Glomerular visceral epithelial cell (primary cell): Measurements from ENCODE around the gene CENPT.

Experiments used
- DNase-seq: peaks from one replicate; pipeline ENCODE4 v3.0.0-alpha.2; 2016; ENCODE audit errors: extremely low spot score

Gene CENPT, protein sequence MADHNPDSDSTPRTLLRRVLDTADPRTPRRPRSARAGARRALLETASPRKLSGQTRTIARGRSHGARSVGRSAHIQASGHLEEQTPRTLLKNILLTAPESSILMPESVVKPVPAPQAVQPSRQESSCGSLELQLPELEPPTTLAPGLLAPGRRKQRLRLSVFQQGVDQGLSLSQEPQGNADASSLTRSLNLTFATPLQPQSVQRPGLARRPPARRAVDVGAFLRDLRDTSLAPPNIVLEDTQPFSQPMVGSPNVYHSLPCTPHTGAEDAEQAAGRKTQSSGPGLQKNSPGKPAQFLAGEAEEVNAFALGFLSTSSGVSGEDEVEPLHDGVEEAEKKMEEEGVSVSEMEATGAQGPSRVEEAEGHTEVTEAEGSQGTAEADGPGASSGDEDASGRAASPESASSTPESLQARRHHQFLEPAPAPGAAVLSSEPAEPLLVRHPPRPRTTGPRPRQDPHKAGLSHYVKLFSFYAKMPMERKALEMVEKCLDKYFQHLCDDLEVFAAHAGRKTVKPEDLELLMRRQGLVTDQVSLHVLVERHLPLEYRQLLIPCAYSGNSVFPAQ

DNA sequence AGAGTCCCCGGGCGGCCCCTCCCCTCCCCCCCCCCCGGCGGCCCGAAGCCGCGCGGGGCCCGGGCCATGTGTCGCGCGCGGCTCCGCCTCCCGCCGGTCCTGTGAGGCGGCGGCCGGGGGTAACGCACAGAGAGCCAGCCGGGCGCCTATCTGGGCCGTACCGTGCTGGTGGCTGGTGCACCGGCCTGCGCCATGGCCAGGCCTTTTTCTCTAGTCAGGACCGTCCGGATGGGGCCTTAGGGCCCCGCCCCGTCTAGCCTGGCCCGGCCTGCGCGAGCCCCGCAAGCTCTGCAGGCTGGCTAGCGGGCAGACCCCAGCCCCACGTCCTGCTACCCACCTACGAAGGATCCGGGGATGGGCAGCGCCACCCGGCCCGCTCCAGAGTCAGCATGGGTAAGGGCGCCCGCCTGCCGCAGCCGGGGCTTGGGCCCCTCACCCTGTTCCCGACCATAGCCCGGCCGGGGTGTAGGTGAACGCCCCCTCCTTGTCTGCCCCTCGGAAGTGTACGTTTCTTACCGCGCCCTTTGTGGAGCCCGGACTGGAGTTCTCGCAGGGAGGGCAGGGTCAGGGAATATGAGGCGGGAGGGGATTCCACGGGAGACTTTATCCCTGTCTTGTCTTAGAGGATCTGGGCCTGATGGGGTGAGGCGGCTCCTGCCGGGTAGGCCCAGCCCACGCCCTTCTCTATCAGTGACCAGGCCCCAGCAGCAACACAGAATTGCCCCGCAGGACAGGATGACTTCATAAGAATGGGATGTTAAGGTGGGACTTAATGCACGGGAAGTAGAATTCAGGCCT lies at the start of gene CENPT:
Gene CENPT (minus strand): TSS at position 630 of the 798 bp plus-strand sequence. CDS start 13,834 bp downstream, outside the sequence.
- DNase-seq, result peak; percentile 77

DNA sequence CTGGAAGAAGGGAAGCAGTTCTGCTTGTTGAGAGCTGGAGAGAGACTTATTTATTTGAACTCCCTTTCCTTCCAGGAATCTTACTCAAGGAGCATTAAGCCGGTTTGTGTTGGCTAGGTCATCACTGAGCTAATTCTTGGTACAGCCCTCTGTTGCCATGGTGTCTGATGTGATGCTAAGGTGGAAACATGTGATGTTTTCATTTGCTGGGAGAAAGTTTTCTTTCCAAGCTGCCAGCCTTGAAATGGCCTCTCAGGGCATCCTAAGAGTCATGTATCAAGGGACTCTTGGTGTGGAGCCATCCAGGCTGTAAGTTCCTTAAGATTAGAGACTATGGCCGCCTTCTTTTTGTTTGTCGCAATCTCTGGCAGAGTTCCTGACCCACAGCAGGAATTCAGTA lies 49.7 kb upstream of the CENPT start:
- no peak for DNase-seq

DNA sequence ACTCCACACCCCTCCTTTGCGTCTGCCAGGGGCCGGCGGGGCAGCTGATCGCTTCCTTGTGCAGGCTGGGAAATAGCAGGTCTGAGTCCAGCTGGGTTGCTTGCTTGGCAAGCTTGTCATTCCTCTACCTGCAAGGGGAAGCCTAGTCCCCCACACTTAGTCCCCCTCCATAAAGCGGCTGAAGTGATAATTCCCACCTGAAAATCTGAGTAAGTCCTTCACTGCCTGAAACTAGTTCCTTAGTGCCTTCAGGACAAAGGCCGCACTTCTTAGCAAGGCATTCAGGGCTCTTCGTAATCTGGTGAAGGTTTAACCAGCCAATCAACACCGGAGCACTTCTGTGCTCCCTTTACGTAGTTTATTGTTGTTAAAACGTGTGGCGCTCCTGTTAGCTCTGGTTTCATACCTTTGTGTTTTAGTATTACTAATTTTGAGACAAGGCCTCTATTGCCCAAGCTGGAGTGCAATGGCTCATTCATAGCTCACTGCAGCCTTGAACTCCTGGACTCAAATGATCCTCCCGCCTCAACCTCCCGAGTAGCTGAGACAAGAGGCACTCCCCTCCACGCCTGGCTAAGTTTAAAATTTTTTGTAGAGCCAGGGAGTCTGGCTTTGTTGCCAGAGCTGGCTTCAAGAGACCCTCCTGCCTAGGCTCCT lies 46.4 kb upstream of the CENPT start:
- DNase-seq, result peak; percentile 20

DNA sequence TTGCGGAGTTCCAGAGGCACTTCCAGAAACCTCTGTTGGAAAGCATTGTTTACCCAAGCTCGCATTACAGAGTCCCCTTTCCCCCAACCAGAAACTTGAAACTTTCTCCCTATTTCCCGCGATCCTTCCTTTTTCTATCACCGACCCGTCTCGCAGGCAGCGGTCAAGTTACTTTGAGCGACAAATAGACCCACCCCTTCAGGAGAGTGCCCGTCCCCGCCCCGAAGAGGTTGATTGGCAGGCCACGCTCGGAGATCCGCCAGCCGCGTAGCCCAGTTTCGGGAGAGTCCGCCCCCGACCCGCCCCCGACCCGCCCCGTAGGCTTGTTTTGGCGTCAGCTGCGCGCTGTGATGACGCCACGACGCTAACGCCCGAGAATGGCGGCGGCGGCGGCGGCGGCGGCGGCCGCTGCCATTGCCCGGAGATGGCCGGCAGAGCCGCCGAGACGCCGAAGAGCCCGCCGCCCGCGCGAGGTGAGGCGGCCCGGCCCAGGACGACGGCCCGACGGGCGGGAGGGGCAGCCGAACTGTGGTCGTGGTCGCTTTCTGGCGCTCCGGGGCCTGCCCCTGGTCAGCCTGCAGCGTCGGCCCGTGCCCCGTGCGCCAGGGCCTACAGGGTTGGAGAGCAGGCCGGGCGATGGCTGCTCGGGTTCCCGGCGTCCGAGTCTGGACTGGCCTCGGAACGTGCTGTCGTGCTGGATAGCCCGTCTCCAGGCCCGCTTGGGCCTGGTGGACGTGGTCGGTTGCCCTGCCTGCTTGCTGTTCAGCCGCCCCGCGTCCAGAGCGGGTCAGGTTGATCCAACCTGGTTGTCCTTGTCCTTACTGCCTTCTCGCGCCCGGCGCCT lies 45.6 kb upstream of the CENPT start, which contains the start of gene PSKH1:
Gene PSKH1 (plus strand): TSS at position 356 of the 844 bp plus-strand sequence. CDS start 15,496 bp downstream, outside the sequence.
- DNase-seq, result peak; percentile 94

DNA sequence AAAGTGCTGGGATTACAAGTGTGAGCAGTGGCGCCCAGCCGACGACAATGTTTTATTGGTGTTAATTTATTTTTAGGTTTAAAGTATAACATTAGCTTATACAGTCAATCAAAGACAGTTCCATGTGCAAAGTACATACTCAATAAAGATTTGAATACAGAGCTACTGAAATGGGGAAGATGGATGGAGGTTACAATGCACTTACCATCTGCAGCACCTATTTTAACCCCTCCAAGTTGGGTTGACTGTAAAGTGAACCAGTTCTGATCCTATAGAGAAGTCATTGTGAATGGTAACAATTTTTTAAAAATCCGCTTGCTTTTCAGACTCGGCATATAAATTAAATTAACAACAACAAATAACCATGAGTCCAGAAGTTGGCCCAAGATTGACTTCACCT lies 44.9 kb upstream of the CENPT start:
- DNase-seq, result no peak

DNA sequence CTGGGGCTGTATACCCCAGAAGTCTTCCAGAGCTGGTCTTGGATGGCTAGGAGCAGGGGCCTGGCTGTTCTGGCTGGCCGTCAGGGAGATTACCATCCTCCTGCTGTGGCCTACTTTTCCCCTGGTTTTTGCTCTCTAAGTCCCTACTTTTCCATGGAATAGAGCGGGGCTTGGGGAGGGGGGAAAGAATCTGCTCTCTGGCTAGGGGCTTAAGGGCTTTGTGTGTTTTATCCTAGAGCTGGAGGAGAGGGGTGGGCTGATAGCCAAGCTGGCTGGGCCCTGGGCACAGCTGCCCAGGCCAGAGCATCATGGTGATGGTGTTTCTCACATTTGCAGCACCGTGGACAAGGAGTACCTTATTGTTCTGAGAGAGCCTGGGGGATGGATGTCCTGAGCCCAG lies 40.8 kb upstream of the CENPT start:
- DNase-seq, result no peak

DNA sequence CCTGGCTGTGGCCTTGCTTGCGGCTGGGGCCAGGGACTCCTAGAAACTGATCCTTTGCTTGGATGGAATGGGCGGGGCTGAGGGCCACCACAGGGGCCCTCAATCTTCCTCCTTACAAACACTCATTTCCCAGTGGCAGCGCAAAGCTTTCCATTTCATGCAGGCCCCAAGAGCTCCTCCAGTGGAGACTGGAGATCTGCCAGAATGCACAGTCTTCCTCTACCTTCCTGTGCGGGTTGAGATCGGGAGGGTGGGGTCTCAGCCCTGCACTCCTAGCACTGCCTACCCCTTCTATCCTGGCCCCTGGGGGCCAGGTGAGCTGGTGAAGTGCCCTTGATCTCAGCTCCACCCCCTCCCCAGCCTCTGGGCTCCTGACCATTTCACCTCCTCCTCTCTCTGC lies 38.9 kb upstream of the CENPT start:
- no peak for DNase-seq

DNA sequence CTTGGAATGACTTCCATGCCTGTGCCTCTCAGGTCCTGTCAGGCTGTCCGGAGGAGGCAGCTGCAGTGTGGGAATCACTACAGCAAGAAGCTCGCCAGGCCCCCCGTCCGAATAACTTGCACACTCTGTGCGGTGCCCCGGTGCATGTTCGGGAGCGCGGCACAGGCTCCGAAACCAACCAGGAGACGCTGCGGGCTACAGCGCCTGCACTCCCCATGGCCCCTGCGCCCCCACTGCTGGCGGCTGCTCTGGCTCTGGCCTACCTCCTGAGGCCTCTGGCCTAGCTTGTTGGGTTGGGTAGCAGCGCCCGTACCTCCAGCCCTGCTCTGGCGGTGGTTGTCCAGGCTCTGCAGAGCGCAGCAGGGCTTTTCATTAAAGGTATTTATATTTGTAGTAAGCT lies 38.5 kb upstream of the CENPT start:
- no peak for DNase-seq

DNA sequence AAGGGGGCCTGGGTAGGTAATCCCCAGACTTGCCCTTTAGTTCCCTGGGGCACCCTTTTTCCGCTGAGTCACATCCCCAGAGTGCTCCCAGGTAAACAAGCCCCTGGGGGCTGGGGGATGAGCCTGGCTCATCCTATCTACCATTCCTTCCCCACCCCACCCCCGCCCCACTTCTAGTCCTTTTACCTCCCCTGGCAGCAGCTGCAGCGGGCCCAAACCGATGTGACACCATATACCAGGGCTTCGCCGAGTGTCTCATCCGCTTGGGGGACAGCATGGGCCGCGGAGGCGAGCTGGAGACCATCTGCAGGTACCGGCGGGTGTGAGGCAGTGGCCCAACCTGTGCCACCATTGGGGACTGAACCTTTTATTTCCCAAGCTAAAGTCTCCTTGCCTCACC lies 38.1 kb upstream of the CENPT start:
- DNase-seq, result no peak

DNA sequence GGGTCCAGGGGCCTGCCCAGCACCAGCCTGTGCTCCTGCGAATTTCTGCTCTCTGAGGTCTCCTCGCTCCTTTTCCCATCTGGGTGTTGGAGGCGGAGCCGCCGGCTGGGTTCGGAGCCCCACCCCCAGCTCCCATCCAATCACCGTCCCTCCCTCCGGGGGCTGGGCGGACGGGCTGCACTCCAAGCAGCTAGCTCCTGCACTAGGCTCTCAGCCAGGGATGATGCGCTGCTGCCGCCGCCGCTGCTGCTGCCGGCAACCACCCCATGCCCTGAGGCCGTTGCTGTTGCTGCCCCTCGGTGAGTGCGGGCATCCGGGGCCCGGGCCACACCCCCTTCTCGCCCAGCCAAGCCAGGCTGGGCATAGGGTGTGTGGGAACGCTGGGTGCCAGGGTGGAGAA lies 37.2 kb upstream of the CENPT start, which contains the start of gene NRN1L:
Gene NRN1L (plus strand): TSS at position 202 of the 400 bp plus-strand sequence. CDS start 19 bp downstream, at position 221.
- DNase-seq, result no peak

DNA sequence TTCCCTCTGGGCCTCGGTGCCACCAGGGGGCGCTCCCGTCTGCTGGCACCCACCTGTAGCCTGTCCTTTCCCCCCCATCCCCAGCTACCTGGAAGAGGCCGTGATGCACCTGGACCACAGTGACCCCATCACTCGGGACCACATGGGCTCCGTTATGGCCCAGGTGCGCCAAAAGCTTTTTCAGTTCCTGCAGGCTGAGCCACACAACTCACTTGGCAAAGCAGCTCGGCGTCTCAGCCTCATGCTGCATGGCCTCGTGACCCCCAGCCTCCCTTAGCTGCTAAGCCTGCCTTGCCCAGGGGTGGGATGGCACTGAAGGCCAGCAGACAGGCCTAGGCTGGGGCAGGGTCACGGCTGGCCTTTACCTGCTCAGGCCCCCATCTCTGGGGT lies 36.4 kb upstream of the CENPT start:
- peak; percentile 43 for DNase-seq

DNA sequence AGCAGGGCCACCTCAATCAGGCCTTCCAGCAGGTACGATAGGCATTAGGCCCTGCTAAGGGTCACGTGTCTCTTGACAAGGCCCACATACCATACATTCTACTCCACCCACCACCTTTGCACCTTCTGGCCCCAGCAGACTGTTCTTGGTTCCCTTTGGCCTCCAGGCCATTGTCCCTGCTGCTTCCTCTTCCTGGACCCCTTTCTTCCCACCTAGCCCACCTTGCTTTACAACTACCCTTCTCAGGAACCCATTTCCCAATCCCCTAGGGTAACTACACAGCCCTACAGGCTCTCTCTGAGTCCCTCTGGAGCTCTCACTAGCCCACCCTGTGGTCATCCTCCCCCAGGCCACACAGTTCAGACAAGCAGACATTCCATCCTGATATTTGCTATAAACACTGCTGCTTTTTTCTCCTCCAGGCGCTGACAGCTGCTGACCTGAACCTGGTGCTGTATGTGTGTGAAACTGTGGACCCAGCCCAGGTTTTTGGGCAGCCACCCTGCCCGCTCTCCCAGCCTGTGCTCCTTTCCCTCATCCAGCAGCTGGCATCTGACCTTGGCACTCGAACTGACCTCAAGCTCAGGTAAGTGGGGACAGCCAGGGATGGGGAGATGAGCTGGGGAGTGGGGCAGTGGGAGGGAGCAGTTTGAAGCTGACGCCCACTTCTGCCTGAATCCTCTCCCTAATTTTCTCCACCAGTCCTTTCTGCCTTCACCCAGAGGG lies 35.8 kb upstream of the CENPT start:
- DNase-seq, result no peak

DNA sequence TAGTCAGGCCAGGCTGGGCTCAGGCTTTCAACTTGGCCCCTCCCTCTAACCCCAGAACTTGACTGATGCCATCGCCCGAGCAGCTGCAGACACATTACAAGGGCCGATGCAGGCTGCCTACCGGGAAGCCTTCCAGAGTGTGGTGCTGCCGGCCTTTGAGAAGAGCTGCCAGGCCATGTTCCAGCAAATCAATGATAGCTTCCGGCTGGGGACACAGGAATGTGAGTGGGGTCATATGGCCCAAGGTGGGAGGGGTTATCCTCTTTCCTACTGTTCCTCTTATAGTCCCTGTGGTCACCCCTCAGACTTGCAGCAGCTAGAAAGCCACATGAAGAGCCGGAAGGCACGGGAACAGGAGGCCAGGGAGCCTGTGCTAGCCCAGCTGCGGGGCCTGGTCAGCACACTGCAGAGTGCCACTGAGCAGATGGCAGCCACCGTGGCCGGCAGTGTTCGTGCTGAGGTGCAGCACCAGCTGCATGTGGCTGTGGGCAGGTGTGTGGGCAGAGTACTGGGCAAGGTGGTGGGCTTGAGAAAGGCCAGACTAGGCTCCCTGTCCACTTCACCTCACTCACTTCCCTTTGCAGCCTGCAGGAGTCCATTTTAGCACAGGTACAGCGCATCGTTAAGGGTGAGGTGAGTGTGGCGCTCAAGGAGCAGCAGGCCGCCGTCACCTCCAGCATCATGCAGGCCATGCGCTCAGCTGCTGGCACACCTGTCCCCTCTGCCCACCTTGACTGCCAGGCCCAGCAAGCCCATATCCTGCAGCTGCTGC lies 35.1 kb upstream of the CENPT start:
- DNase-seq, result no peak

DNA sequence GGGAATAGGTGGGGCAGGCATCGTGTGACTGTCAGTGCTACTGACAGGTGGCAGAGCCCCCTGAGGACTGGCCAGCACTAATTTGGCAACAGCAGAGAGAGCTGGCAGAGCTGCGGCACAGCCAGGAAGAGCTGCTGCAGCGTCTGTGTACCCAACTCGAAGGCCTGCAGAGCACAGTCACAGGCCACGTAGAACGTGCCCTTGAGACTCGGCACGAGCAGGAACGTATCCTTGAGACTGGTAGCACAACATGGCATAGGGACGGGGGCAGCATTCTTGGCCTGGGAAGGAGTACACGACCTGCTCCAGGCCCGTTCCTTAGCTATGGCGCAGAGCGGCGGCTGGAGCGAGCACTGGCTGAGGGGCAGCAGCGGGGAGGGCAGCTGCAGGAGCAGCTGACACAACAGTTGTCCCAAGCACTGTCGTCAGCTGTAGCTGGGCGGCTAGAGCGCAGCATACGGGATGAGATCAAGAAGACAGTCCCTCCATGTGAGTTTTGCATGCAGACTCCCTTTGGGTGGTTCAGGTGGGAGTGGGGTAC lies 34.2 kb upstream of the CENPT start:
- no peak for DNase-seq

DNA sequence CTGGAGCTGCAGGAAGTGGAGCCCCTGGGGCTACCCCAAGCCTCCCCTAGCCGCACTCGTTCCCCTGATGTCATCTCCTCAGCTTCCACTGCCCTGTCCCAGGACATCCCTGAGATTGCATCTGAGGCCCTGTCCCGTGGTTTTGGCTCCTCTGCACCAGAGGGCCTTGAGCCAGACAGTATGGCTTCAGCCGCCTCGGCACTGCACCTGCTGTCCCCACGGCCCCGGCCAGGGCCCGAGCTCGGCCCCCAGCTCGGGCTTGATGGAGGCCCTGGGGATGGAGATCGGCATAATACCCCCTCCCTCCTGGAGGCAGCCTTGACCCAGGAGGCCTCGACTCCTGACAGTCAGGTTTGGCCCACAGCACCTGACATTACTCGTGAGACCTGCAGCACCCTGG lies 33.1 kb upstream of the CENPT start:
- no peak for DNase-seq

DNA sequence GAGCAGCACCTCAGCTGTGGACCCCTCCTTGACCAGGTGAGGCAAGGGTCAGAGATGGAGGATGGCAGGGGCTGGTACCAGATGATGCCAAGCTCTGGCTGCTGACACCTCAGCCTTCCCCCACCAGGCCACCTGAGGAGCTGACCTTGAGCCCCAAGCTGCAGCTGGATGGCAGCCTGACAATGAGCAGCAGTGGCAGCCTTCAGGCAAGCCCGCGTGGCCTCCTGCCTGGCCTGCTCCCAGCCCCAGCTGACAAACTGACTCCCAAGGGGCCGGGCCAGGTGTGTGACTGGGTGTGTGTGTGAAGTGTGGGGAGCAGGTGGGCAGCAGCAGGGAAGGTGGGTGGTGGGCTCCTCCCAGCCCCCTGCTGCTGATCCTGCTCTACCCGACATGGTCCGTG lies 32.4 kb upstream of the CENPT start:
- DNase-seq, result no peak

DNA sequence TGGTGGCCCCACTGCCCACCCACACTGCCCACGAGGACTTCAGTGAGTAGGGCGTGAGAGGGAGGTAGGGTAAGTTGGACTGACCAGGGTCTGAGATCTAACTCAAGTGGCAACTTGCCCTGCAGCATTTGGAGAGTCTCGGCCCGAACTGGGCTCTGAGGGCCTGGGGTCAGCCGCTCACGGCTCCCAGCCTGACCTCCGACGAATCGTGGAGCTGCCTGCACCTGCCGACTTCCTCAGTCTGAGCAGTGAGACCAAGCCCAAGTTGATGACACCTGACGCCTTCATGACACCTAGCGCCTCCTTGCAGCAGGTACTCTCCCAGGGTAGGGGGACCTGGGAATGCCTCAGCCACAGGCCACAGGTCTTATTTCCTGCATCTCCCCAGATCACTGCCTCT lies 32.0 kb upstream of the CENPT start:
- DNase-seq, result no peak

DNA sequence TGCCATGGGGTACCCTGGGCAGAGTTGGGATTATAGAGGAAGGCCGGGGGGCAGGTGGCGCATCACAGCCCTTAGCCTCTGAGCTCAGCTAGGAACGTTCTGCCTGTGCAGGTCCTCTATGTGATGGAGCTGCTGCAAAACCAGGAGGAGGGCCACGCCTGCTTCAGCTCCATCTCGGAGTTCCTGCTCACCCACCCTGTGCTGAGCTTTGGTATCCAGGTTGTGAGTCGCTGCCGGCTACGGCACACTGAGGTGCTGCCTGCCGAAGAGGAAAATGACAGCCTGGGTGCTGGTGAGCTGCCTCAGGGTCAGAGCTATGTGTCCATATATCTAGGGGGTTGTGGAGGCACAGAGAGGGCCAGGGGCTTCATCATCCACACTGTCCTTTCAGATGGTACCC lies 31.4 kb upstream of the CENPT start:
- DNase-seq, result no peak

DNA sequence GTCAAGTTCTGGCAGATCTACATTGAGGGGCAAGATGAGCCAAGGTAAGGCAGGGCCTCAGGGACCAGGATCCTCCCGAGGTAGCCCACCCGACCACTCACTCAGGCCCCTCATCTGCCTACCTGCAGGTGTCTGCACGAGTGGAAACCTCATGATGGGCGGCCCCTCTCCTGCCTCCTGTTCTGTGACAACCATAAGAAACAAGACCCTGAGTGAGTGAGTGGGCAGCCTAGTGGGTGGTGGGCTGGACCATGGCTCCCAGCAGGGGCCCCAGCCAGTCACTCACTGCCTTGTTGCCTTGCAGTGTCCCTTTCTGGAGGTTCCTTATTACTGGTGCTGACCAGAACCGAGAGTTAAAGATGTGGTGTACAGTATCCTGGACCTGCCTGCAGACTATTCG lies 30.7 kb upstream of the CENPT start:
- no peak for DNase-seq
